ENCODE results near the gene DYNLT4.
"Not testable (repeated sequence)": the region's sequence is repeated elsewhere in the genome, so short reads cannot be mapped to it uniquely, and the experiment has no call there.

Gene DYNLT4

DNA sequence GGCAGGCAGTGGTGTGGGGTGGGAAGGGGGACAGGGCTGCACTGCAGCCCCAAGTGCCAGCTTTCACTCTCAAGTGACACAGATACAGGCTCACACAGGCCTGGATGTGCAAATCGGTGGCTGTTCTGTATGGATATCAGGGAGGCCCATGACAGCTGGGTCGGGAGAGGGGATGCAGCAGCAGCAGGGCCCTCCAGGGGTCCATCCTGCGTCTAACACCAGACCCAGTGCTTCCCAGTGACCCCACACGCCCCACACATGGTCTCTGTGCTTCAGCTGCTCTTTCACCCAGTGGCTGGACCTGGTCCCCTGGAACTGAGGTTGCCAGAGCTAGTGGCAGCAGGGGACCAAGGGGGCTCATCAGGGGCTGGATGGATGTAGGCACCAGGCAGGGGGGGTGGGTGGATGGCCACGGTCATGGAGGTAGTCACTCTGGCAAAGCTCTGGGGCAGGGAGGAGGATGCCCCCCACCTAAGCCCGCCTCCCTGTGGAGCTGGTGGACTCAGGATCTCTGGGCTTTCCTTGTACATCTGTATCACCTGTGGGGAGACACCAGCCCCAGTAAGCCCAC lies 15.1 kb upstream of the DYNLT4 start:
- H3K4me3 Mint-ChIP-seq, result no peak overlapping the region
- H3K36me3 Mint-ChIP-seq, result no peaks in the 10 kb centered on the region
- H3K4me1 Mint-ChIP-seq, result peaks cover 13% of the 10 kb centered on the region
- no peak overlapping the region for H3K27ac Mint-ChIP-seq
- DNase-seq (ENCODE audit: low spot score in 2 of 2), result no peak
- no peaks in the 10 kb centered on the region for H3K9me3 Mint-ChIP-seq
- H3K27me3 Mint-ChIP-seq, result no peaks in the 10 kb centered on the region
- ATAC-seq (ENCODE audit: low read depth), result no peak

DNA sequence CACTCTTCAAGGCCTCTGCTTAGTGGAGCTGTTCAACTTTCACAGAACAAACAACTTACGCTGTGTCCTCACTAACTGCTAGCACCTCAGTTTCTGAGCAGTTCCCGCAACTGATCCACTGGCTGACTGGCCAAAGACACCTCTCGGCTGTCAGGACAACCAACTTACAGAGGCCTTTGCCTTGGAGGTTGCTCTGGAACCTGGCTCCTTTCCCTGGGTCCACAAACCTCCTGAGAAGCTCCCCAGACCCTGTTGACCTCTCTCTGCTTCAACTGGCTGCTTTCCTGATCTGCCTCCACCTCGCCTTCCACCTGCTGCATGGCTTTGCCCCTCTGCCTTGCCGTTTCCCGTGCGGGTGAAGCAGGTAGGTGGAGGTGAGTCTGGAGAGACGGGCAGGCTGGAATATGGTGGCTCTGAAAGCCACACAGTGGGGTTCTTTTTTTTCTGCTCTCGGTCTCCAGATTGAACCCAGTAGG lies 14.1 kb upstream of the DYNLT4 start:
- Mint-ChIP-seq H3K9me3 (no peaks in the 10 kb centered on the region), H3K27me3 (no peaks in the 10 kb centered on the region), H3K36me3 (no peaks in the 10 kb centered on the region), H3K4me1 (peaks cover 13% of the 10 kb centered on the region), H3K27ac (peak overlapping the region; percentile 100), H3K4me3 (peak overlapping the region; percentile 8)
- DNase-seq (ENCODE audit: low spot score in 2 of 2) (no peak), ATAC-seq (ENCODE audit: low read depth) (no peak)

GRCh38 chr1:44820328-44821239 lies 13.4 kb upstream of the DYNLT4 start:
- Mint-ChIP-seq H3K27me3 (no peaks in the 10 kb centered on the region), H3K4me3 (peak overlapping the region; percentile 88), H3K36me3 (no peaks in the 10 kb centered on the region), H3K27ac (peak overlapping the region; percentile 100), H3K4me1 (peaks cover 13% of the 10 kb centered on the region), H3K9me3 (no peaks in the 10 kb centered on the region)
- no peak for DNase-seq (ENCODE audit: low spot score in 2 of 2)
- no peak for ATAC-seq (ENCODE audit: low read depth)

DNA sequence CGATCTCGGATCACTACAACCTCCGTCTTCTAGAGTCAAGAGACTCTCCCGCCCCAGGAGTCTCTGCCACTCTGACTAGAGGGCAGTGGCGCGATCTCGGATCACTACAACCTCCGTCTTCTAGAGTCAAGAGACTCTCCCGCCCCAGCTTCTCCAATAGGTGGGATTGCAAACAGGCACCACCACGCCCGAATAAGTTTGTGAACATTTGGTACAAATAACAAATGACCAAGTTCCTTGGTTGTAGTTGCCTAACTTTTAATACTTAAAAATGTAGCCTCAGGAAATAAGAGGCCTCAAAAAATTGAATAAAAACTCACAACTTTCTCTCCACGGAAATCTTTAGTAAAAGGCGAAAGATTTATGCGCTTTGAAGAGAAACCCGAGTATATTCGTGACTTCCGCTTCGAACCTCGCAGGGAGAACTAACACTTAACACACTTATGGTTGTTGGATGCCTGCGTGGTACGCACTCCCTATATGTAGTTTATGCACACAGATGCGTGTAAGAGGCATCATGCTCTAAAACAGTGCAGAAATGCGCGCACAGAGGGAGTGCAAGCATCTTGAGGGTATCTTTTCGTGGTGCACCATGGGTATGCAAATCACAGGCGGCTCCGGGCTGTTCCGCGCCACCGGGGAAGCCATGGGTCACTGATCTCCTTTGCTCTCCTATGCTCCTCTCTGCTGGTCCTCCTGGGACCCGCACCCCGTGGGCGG lies 12.6 kb upstream of the DYNLT4 start:
- H3K4me1 Mint-ChIP-seq, result peaks cover 19% of the 10 kb centered on the region
- no peaks in the 10 kb centered on the region for H3K27me3 Mint-ChIP-seq

DNA sequence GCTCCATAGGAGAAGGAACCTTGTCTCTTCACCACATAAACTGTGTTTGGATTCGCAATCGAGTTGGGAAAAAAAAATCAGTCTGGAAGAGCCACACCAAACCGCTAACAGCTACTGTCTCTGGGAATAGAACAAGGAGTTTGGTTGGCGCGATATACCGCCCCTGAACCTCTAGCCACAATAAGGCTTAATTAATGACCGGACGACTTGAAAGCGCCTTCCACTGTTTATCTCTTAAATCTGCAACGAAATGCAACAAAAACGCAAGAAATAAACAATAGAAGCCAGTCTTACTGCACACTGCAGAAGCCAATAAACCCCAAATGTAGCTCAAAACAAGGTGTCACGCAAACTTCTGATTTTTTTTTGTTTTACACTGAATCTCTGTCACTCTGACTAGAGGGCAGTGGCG lies 12.1 kb upstream of the DYNLT4 start:
- H3K27me3 Mint-ChIP-seq, result no peaks in the 10 kb centered on the region
- H3K27ac Mint-ChIP-seq, result peak overlapping the region; percentile 100
- no peak for DNase-seq (ENCODE audit: low spot score in 2 of 2)
- no peak for ATAC-seq (ENCODE audit: low read depth)
- peak overlapping the region; percentile 88 for H3K4me3 Mint-ChIP-seq
- H3K4me1 Mint-ChIP-seq, result peaks cover 20% of the 10 kb centered on the region
- H3K9me3 Mint-ChIP-seq, result no peaks in the 10 kb centered on the region
- H3K36me3 Mint-ChIP-seq, result no peaks in the 10 kb centered on the region

More for the DNA sequence above, 12.6 kb upstream of the DYNLT4 start:
- Mint-ChIP-seq H3K9me3 (no peaks in the 10 kb centered on the region), H3K27ac (peak overlapping the region; percentile 100), H3K36me3 (no peaks in the 10 kb centered on the region), H3K4me3 (peak overlapping the region; percentile 88)
- peak; percentile 82 for ATAC-seq (ENCODE audit: low read depth)
- peak; percentile 85 to 91 for DNase-seq (ENCODE audit: low spot score in 2 of 2)

GRCh38 chr1:44817771-44818495 lies 10.8 kb upstream of the DYNLT4 start:
- H3K9me3 Mint-ChIP-seq, result no peaks in the 10 kb centered on the region
- peak overlapping the region; percentile 74 for H3K4me3 Mint-ChIP-seq
- no peak for ATAC-seq (ENCODE audit: low read depth)
- DNase-seq (ENCODE audit: low spot score in 2 of 2), result no peak
- H3K27ac Mint-ChIP-seq, result peak overlapping the region; percentile 55
- peaks cover 23% of the 10 kb centered on the region for H3K4me1 Mint-ChIP-seq
- no peaks in the 10 kb centered on the region for H3K27me3 Mint-ChIP-seq
- H3K36me3 Mint-ChIP-seq, result no peaks in the 10 kb centered on the region

GRCh38 chr1:44817307-44817706 lies 10.2 kb upstream of the DYNLT4 start:
- ATAC-seq (ENCODE audit: low read depth) (no peak), DNase-seq (ENCODE audit: low spot score in 2 of 2) (no peak)
- Mint-ChIP-seq H3K4me3 (peak overlapping the region; percentile 43), H3K27ac (no peak overlapping the region), H3K4me1 (peaks cover 23% of the 10 kb centered on the region), H3K9me3 (no peaks in the 10 kb centered on the region), H3K36me3 (no peaks in the 10 kb centered on the region), H3K27me3 (no peaks in the 10 kb centered on the region)

- H3K27me3 Mint-ChIP-seq; H3K36me3 Mint-ChIP-seq; H3K9me3 Mint-ChIP-seq; DNase-seq (ENCODE audit: low spot score in 2 of 2); H3K27ac Mint-ChIP-seq; ATAC-seq (ENCODE audit: low read depth): not testable (repeated sequence)
- H3K4me3 Mint-ChIP-seq, result peak overlapping the region; percentile 37
- peaks cover 32% of the 10 kb centered on the region for H3K4me1 Mint-ChIP-seq
These were observed 8.8 kb upstream of the DYNLT4 start for GRCh38 chr1:44815926-44816325.

DNA sequence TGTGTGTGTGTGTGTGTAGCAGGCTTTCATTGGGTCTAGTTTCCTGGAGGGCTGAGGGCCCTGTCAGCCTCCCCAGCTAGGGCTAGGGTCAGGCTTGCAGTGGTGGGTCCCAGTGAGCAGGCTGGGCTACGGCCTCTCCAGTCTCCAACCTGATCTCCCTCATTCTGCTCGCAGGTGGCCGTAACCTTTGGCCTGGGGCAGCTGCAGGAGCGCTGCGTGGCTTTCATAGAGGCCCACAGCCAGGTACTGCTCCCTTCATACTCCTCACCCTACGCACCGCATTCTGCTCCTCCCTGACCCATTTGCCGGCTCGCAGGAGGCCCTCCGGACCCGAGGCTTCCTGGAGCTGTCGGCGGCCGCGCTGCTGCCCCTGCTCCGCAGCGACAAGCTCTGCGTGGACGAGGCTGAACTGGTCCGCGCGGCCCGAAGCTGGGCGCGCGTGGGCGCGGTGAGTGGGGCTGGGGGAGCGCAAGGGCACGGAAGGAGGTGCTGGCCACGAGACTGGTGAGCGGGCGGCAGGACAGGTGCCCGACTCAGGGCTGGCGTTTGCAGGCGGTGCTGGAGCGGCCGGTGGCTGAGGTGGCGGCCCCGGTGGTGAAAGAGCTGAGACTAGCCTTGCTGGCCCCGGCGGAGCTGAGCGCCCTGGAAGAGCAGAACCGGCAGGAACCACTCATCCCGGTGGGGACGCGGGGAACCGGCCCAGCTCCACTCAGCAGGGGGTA lies 5.8 kb upstream of the DYNLT4 start:
- no peak for DNase-seq (ENCODE audit: low spot score in 2 of 2)
- H3K4me1 Mint-ChIP-seq, result peaks cover 43% of the 10 kb centered on the region
- no peak for ATAC-seq (ENCODE audit: low read depth)

DNA sequence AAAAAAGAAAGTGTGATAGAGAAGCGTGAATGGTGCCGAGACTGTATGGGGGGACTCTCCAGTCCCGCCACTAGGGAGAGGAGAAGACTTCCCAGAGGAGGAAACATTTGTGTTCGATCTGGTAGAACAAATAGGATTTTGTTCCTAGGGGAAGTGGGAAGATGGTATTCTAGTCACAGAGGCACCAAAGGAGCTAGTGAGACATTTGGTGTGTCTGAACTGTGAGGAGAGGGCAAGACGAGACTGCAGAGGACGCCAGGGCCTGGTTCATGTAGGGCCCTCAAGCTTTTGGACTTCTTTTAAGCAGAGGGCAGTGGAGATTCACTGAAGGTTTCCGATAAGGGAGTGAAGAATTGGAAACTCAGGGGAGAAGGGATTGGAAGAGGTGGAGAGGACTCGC lies 4.1 kb upstream of the DYNLT4 start:
- Mint-ChIP-seq H3K36me3 (no peaks in the 10 kb centered on the region), H3K4me3 (peak overlapping the region; percentile 16), H3K4me1 (peaks cover 55% of the 10 kb centered on the region), H3K27ac (no peak overlapping the region), H3K27me3 (no peaks in the 10 kb centered on the region), H3K9me3 (no peaks in the 10 kb centered on the region)
- DNase-seq (ENCODE audit: low spot score in 2 of 2) (no peak), ATAC-seq (ENCODE audit: low read depth) (no peak)

More for the DNA sequence above, 5.8 kb upstream of the DYNLT4 start:
- Mint-ChIP-seq H3K9me3 (no peaks in the 10 kb centered on the region), H3K27me3 (no peaks in the 10 kb centered on the region), H3K27ac (no peak overlapping the region), H3K4me3 (peak overlapping the region; percentile 89), H3K36me3 (no peaks in the 10 kb centered on the region)

- not testable (repeated sequence) for ATAC-seq (ENCODE audit: low read depth); DNase-seq (ENCODE audit: low spot score in 2 of 2); H3K4me3 Mint-ChIP-seq; H3K36me3 Mint-ChIP-seq; H3K9me3 Mint-ChIP-seq; H3K27me3 Mint-ChIP-seq
- Mint-ChIP-seq H3K4me1 (peaks cover 55% of the 10 kb centered on the region), H3K27ac (peak overlapping the region; percentile 97)
These were observed 3.6 kb upstream of the DYNLT4 start for GRCh38 chr1:44810762-44811105.

GRCh38 chr1:44810101-44810761 lies 3.1 kb upstream of the DYNLT4 start:
- H3K4me1 Mint-ChIP-seq, result peaks cover 54% of the 10 kb centered on the region
- DNase-seq (ENCODE audit: low spot score in 2 of 2), result no peak
- no peaks in the 10 kb centered on the region for H3K27me3 Mint-ChIP-seq
- peak overlapping the region; percentile 97 for H3K27ac Mint-ChIP-seq
- peak; percentile 14 for ATAC-seq (ENCODE audit: low read depth)
- no peak overlapping the region for H3K4me3 Mint-ChIP-seq
- H3K36me3 Mint-ChIP-seq, result peaks cover under 1% of the 10 kb centered on the region
- no peaks in the 10 kb centered on the region for H3K9me3 Mint-ChIP-seq
